ENCODE data around the gene PXDC1.

- TF ChIP-seq CTCF (IDR thresholded peaks at IDR 0.05) (no peak), ZFX (IDR thresholded peaks at IDR 0.05; ENCODE audit: borderline replicate concordance) (no peak)
Measured at GRCh38 chr6:3788408-3789017, 37.0 kb upstream of the PXDC1 start.
